Kasumi-1 (cell line): Measurements from ENCODE around the gene PTGES.

Experiments
- DNase-seq, 2 experiments: peaks; one replicate each; lab custom pipeline; 2025; lab: John Stamatoyannopoulos, UW

PTGES gene

GRCh38 chr9:129746092-129746777 lies 6.6 kb downstream of the PTGES start:
- no peak for DNase-seq

GRCh38 chr9:129745200-129745599 lies 7.6 kb downstream of the PTGES start:
- DNase-seq, result no peak

GRCh38 chr9:129740666-129741464 lies 12.0 kb downstream of the PTGES start:
- DNase-seq, result no peak

- DNase-seq, result no peak
These were observed 12.7 kb downstream of the PTGES start for GRCh38 chr9:129740174-129740573.

- no peak for DNase-seq
These were observed 13.4 kb downstream of the PTGES start for GRCh38 chr9:129739432-129739831.

- peak; percentile 69 to 74 for DNase-seq
These were observed 15.2 kb downstream of the PTGES start for GRCh38 chr9:129737479-129738274.

GRCh38 chr9:129736334-129736733 lies 16.5 kb downstream of the PTGES start:
- DNase-seq, result no peak

- no peak for DNase-seq
These were observed 17.3 kb downstream of the PTGES start for GRCh38 chr9:129735546-129735945.

- DNase-seq, result no peak
These were observed 19.2 kb downstream of the PTGES start for GRCh38 chr9:129733632-129733953.

GRCh38 chr9:129732946-129733631 lies 19.8 kb downstream of the PTGES start:
- no peak for DNase-seq

GRCh38 chr9:129732100-129732499 lies 20.7 kb downstream of the PTGES start:
- no peak for DNase-seq

- no peak for DNase-seq
These were observed 21.3 kb downstream of the PTGES start for GRCh38 chr9:129731477-129732085.

GRCh38 chr9:129728744-129729143 lies 24.1 kb downstream of the PTGES start:
- DNase-seq, result no peak

GRCh38 chr9:129726322-129727160 lies 26.3 kb downstream of the PTGES start:
- peak; percentile 57 to 60 for DNase-seq

GRCh38 chr9:129725795-129726251 lies 27.0 kb downstream of the PTGES start:
- no peak for DNase-seq

GRCh38 chr9:129724456-129725190 lies 28.2 kb downstream of the PTGES start:
- no peak for DNase-seq

- DNase-seq, result no peak
These were observed 29.9 kb downstream of the PTGES start for GRCh38 chr9:129722913-129723312.

- no peak for DNase-seq
These were observed 31.8 kb downstream of the PTGES start for GRCh38 chr9:129720865-129721545.

- DNase-seq, result no peak
These were observed 32.5 kb downstream of the PTGES start for GRCh38 chr9:129720181-129720864.
